ENCODE data around the gene ASPSCR1. TPM values are rescaled to one million over a fixed set of nuclear protein-coding genes. Genes with fewer than 3 reads are reported as not detected.

ASPSCR1 gene
- total RNA-seq, 2 donors from 2014 or later: 20.6 to 41.3 TPM

DNA sequence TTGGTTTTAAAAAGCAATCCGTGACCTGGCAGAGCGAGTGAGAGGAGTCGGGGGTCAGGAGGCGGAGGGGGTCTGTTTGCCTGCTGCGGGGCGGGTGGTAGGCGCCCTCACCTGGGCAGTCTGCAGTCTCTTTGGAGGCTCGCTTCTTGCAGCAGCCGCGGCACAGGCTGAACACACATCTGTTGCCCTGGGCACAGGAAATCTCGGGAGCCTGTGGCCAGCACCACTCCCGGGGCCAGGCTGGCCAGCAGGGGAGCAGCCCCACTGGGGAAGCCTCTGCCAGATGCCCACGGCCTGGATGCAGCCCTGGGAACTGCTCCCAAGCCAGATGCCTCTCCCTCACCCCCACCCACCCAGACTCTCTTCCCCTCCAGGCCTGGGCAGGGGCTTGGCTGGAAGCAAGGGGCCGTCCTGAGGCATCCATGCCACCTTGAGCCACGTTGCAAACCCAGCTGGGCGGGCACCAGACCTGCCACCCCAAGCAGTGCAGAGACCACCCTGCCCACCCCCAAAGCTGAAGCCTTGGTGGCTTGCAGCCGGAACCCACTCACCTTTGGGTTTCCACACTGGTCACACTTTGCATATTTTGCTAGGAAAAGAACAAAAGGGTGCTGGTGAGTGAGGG, 80.9 kb downstream of the ASPSCR1 start:
- H3K27ac ChIP-seq: no peak overlapping the region

DNA sequence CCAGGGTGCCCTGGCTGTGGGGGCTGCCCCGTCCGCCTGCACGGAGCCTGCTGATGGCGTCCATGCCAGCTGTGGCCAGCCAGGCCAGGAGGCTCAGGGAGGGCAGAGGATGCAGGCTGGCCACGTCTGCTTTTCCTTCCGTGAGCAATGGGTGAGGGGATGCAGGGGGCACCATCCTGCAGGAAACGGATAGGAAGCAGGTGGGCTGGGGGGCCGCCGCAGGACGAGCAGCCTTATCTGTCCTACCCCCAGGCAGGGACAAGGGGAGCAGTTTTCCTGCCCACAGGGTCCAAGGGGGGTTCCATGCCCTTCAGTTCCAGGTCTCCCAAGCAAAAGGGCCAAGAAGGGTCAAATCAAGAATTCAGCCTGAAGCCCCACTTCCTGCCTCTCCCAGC, 81.4 kb downstream of the ASPSCR1 start:
- Histone ChIP-seq H3K4me3 (no peak overlapping the region), H3K36me3 (peaks cover 56% of the 10 kb centered on the region), H3K27ac (no peak overlapping the region), H3K27me3 (replicated peaks; ENCODE audit: insufficient read depth) (no peaks in the 10 kb centered on the region), H3K4me1 (ENCODE audit: control insufficient read depth in 1 of 2, low read depth in 2 of 2) (peaks cover 0 to 2% of the 10 kb centered on the region in 2 donors), H3K9me3 (no peaks in the 10 kb centered on the region)
- DNase-seq (ENCODE audit: low spot score) (no peak), ATAC-seq (ENCODE audit: insufficient number of reproducible peaks, low FRiP score, low read depth) (no peak)
- TF ChIP-seq, protein P1, sequence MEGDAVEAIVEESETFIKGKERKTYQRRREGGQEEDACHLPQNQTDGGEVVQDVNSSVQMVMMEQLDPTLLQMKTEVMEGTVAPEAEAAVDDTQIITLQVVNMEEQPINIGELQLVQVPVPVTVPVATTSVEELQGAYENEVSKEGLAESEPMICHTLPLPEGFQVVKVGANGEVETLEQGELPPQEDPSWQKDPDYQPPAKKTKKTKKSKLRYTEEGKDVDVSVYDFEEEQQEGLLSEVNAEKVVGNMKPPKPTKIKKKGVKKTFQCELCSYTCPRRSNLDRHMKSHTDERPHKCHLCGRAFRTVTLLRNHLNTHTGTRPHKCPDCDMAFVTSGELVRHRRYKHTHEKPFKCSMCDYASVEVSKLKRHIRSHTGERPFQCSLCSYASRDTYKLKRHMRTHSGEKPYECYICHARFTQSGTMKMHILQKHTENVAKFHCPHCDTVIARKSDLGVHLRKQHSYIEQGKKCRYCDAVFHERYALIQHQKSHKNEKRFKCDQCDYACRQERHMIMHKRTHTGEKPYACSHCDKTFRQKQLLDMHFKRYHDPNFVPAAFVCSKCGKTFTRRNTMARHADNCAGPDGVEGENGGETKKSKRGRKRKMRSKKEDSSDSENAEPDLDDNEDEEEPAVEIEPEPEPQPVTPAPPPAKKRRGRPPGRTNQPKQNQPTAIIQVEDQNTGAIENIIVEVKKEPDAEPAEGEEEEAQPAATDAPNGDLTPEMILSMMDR (IDR thresholded peaks at IDR 0.05): no peak

More for the DNA sequence above, 80.9 kb downstream of the ASPSCR1 start:
- no peak overlapping the region for H3K4me3 ChIP-seq
- H3K9me3 ChIP-seq: no peaks in the 10 kb centered on the region
- H3K27me3 ChIP-seq (replicated peaks; ENCODE audit: insufficient read depth): no peaks in the 10 kb centered on the region
- no peak for DNase-seq (ENCODE audit: low spot score)
- peaks cover 58% of the 10 kb centered on the region for H3K36me3 ChIP-seq
- ATAC-seq (ENCODE audit: insufficient number of reproducible peaks, low FRiP score, low read depth): no peak
- H3K4me1 ChIP-seq (ENCODE audit: control insufficient read depth in 1 of 2, low read depth in 2 of 2): peaks cover 0 to 7% of the 10 kb centered on the region in 2 donors
- TF ChIP-seq, protein P1 (IDR thresholded peaks at IDR 0.05): no peak

DNA sequence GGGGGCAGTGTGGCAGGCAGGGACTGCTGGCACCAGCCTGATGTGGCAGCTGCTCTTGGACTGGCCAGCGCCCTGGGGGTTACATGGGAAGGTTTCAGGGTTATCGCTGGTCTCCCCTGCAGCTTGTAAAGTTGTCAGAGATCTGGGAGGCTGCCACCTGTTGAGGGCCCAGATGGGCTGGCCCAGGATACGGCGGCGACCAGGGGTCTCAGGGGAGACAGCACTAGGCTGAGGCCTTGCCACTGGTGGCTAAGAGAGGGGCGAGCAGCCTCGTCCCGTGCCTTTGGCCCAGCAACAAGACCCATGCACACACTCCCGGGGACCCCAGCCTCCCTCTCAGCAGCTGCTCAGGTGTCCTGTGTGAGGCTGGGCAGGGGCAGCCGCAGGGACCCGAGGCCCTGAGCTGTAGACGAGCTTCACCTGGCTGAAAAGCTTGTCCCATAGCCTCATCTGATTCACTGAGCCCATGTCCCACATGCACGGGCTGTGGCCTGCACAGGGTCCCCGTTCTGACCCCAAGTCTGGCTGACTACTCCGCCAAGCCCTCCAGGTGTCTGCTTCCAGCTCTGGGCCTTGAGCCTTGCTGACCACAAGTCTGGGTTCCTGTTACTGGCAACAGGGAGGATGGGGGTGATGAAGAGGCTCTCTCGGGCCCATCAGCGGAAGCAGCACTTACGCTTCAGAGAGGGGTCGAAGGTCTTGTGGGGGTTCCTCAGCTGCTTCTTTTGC, 82.0 kb downstream of the ASPSCR1 start:
- DNase-seq (ENCODE audit: low spot score) (no peak), ATAC-seq (ENCODE audit: insufficient number of reproducible peaks, low FRiP score, low read depth) (no peak)
- peaks cover 50% of the 10 kb centered on the region for H3K36me3 ChIP-seq
- no peak overlapping the region for H3K4me3 ChIP-seq
- H3K27ac ChIP-seq: no peak overlapping the region
- H3K27me3 ChIP-seq (replicated peaks; ENCODE audit: insufficient read depth): no peaks in the 10 kb centered on the region
- peaks cover 2 to 6% of the 10 kb centered on the region in 2 donors for H3K4me1 ChIP-seq (ENCODE audit: control insufficient read depth in 1 of 2, low read depth in 2 of 2)
- no peaks in the 10 kb centered on the region for H3K9me3 ChIP-seq
- TF ChIP-seq, protein P1 (IDR thresholded peaks at IDR 0.05): no peak

DNA sequence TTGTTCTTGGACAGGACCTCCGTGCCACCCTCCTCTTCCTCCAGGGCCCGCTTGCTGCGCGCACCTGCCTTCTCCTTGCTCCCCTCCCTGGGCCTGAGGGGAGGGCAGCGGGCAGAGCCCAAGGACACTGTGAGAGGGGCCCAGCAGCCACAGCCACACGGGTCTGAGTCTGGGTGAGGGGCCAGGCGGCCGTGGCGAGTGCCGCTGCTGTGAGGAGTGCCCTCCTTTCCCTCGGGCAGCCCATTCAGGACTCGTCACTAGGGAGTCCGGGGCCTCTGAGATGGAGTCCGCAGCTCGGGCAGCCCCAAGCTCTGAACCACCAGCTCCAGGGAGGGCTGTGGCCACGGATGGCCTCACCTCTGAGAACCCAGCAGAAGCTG, 82.6 kb downstream of the ASPSCR1 start:
- DNase-seq (ENCODE audit: low spot score) (no peak), ATAC-seq (ENCODE audit: insufficient number of reproducible peaks, low FRiP score, low read depth) (no peak)
- peaks cover 46% of the 10 kb centered on the region for H3K36me3 ChIP-seq
- no peak overlapping the region for H3K27ac ChIP-seq
- no peaks in the 10 kb centered on the region for H3K9me3 ChIP-seq
- TF ChIP-seq, protein P1 (IDR thresholded peaks at IDR 0.05): no peak
- no peaks in the 10 kb centered on the region for H3K27me3 ChIP-seq (replicated peaks; ENCODE audit: insufficient read depth)
- no peak overlapping the region for H3K4me3 ChIP-seq
- H3K4me1 ChIP-seq (ENCODE audit: control insufficient read depth in 1 of 2, low read depth in 2 of 2): peaks cover 8 to 12% of the 10 kb centered on the region in 2 donors

DNA sequence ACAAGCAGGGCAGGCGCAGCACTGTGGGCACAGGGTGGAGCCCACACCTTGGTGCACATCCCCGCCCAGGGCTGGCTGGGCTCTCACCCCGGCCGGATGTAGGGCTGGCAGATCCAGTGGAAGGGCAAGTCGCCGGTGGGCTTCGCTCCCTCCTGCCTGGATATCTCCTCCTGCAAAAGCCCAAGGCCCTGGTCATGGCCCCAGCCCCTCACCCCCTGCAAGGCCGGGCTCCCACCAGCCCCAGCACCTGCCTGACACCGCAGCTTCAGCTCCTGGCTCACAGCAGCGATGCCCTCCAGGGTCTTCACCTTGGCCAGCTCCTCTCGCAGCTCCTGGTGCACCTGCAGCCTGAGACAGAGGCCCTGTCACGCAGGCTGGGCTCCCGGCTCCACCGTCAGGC, 83.2 kb downstream of the ASPSCR1 start:
- Histone ChIP-seq H3K4me1 (ENCODE audit: control insufficient read depth in 1 of 2, low read depth in 2 of 2) (peaks cover 9 to 13% of the 10 kb centered on the region in 2 donors), H3K9me3 (no peaks in the 10 kb centered on the region), H3K36me3 (peaks cover 41% of the 10 kb centered on the region), H3K27ac (no peak overlapping the region), H3K27me3 (replicated peaks; ENCODE audit: insufficient read depth) (no peaks in the 10 kb centered on the region), H3K4me3 (no peak overlapping the region)
- no peak for ATAC-seq (ENCODE audit: insufficient number of reproducible peaks, low FRiP score, low read depth)
- TF ChIP-seq, protein P1 (IDR thresholded peaks at IDR 0.05): no peak
- no peak for DNase-seq (ENCODE audit: low spot score)

Measured in thoracic aorta (tissue), 2 donors.